ENCODE measurements around the gene CDH13.

Gene CDH13

DNA sequence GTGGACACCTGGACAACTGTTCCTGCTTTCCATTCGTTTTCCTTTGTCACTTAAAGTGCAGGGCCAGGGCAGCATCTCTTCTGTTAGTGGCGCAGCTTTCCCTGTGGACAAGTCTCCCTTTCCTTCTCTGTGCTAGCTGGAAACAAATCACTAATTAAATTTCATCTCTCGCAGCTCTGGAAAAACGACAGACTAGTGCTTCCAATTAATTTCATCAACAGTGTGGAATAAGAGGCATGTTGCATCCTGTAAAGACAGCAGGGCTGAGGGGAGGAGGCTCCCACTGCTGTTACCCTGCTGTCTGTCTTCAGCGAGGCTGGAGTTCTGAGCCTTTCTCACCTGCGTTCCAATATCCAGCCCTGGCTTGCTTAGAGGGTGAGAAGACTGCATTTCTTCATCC is 828.9 kb downstream of the CDH13 start:
- no peak overlapping the region for H3K4me3 ChIP-seq (replicated peaks; ENCODE audit: insufficient read depth, low read length)
- TF ChIP-seq POLR2AphosphoS5 (IDR thresholded peaks at IDR 0.05; ENCODE audit: low read depth) = no peak
- TF ChIP-seq, protein P1, sequence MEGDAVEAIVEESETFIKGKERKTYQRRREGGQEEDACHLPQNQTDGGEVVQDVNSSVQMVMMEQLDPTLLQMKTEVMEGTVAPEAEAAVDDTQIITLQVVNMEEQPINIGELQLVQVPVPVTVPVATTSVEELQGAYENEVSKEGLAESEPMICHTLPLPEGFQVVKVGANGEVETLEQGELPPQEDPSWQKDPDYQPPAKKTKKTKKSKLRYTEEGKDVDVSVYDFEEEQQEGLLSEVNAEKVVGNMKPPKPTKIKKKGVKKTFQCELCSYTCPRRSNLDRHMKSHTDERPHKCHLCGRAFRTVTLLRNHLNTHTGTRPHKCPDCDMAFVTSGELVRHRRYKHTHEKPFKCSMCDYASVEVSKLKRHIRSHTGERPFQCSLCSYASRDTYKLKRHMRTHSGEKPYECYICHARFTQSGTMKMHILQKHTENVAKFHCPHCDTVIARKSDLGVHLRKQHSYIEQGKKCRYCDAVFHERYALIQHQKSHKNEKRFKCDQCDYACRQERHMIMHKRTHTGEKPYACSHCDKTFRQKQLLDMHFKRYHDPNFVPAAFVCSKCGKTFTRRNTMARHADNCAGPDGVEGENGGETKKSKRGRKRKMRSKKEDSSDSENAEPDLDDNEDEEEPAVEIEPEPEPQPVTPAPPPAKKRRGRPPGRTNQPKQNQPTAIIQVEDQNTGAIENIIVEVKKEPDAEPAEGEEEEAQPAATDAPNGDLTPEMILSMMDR (IDR thresholded peaks at IDR 0.05; ENCODE audit: insufficient read depth, low read length) = no peak
- TF ChIP-seq SPI1 (IDR thresholded peaks at IDR 0.05; ENCODE audit: borderline replicate concordance, low read depth) = no peak
- no peak for TF ChIP-seq GABPA (IDR thresholded peaks at IDR 0.05; ENCODE audit: low read depth)
- TF ChIP-seq, protein P2, sequence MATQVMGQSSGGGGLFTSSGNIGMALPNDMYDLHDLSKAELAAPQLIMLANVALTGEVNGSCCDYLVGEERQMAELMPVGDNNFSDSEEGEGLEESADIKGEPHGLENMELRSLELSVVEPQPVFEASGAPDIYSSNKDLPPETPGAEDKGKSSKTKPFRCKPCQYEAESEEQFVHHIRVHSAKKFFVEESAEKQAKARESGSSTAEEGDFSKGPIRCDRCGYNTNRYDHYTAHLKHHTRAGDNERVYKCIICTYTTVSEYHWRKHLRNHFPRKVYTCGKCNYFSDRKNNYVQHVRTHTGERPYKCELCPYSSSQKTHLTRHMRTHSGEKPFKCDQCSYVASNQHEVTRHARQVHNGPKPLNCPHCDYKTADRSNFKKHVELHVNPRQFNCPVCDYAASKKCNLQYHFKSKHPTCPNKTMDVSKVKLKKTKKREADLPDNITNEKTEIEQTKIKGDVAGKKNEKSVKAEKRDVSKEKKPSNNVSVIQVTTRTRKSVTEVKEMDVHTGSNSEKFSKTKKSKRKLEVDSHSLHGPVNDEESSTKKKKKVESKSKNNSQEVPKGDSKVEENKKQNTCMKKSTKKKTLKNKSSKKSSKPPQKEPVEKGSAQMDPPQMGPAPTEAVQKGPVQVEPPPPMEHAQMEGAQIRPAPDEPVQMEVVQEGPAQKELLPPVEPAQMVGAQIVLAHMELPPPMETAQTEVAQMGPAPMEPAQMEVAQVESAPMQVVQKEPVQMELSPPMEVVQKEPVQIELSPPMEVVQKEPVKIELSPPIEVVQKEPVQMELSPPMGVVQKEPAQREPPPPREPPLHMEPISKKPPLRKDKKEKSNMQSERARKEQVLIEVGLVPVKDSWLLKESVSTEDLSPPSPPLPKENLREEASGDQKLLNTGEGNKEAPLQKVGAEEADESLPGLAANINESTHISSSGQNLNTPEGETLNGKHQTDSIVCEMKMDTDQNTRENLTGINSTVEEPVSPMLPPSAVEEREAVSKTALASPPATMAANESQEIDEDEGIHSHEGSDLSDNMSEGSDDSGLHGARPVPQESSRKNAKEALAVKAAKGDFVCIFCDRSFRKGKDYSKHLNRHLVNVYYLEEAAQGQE (IDR thresholded peaks at IDR 0.05; ENCODE audit: insufficient replicate concordance, low read depth) = no peak
- DNase-seq (ENCODE audit: low read depth in 1 of 2, low spot score in 1 of 2) = no peak
- no peak overlapping the region for H3K27ac ChIP-seq (replicated peaks)
- H3K27me3 ChIP-seq (ENCODE audit: insufficient read depth, poor library complexity, severe bottlenecking) = no peaks in the 10 kb centered on the region

DNA sequence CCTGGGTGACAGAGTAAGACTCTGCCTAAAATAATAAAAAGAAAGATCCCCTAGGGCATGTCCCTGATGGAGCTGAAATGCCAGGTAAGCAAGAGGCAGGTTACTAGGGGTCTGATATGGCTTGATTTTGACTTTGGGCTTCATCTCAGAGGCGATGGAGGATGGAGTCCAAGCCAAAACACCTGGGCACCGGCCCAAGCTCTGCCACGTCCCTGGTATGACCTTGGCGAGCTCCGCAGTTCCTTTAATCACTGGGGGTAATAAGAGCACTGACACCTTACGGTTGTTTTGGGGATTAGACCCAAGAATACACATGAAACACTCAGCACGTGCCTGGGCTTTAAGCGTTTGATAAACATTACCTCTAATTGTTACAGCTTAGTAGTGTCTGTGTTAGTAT is 830.2 kb downstream of the CDH13 start:
- TF ChIP-seq, protein P1 (IDR thresholded peaks at IDR 0.05; ENCODE audit: insufficient read depth, low read length) = no peak
- TF ChIP-seq, protein P2 (IDR thresholded peaks at IDR 0.05; ENCODE audit: insufficient replicate concordance, low read depth) = no peak
- TF ChIP-seq SPI1 (IDR thresholded peaks at IDR 0.05; ENCODE audit: borderline replicate concordance, low read depth) (no peak), POLR2AphosphoS5 (IDR thresholded peaks at IDR 0.05; ENCODE audit: low read depth) (no peak), GABPA (IDR thresholded peaks at IDR 0.05; ENCODE audit: low read depth) (no peak)
- H3K27ac ChIP-seq (replicated peaks) = no peak overlapping the region

DNA sequence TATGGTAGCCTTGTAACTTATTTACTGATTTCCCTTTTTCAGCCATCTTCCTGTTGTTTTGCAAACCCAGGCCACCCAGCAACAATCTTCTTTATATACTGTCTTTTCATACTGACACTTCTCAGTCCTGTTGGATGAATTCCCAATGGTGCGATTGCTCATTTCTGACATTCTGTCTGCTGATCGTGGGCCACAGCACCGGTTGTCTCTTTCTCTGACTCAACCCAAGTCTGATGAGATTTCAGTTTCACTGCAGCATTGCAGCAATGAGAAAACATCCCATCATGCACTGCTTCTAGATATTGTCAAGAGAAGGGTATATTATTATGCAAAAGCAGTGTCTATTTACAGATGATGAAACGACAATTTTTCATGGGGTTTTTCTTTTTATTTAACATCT is 831.8 kb downstream of the CDH13 start:
- no peaks in the 10 kb centered on the region for H3K27me3 ChIP-seq (ENCODE audit: insufficient read depth, poor library complexity, severe bottlenecking)
- no peak for DNase-seq (ENCODE audit: low read depth in 1 of 2, low spot score in 1 of 2)
- no peak overlapping the region for H3K27ac ChIP-seq (replicated peaks)
- TF ChIP-seq GABPA (IDR thresholded peaks at IDR 0.05; ENCODE audit: low read depth) (no peak), SPI1 (IDR thresholded peaks at IDR 0.05; ENCODE audit: borderline replicate concordance, low read depth) (no peak)
- TF ChIP-seq, protein P2 (IDR thresholded peaks at IDR 0.05; ENCODE audit: insufficient replicate concordance, low read depth) = no peak
- H3K4me3 ChIP-seq (replicated peaks; ENCODE audit: insufficient read depth, low read length) = no peak overlapping the region

More for the DNA sequence above, 830.2 kb downstream of the CDH13 start:
- Histone ChIP-seq H3K27me3 (ENCODE audit: insufficient read depth, poor library complexity, severe bottlenecking) (no peaks in the 10 kb centered on the region), H3K4me3 (replicated peaks; ENCODE audit: insufficient read depth, low read length) (no peak overlapping the region)
- no peak for DNase-seq (ENCODE audit: low read depth in 1 of 2, low spot score in 1 of 2)
